Neural cell (in vitro differentiated cells): Measurements from ENCODE around the gene FHIT.

ENCODE experiments used
- CTCF ChIP-seq: fragments of 450-650 bp; IDR thresholded peaks from 2 replicates; pipeline ENCODE4 v1.5.1; 2014; ENCODE audit warnings: antibody characterized with exemption, mild to moderate bottlenecking, moderate library complexity; ENCODE audit not compliant: poor library complexity, severe bottlenecking
- EP300 ChIP-seq: fragments of 450-650 bp; conservative IDR thresholded peaks from 2 replicates; pipeline ENCODE4 v1.6.1; 2014; ENCODE audit warnings: antibody characterized with exemption, mild to moderate bottlenecking, moderate library complexity; ENCODE audit not compliant: poor library complexity, severe bottlenecking
- EZH2 ChIP-seq: fragments of 200-600, 300-800 bp; shearing (Covaris generic), sonication (generic); IDR thresholded peaks from 2 replicates; pipeline ENCODE4 v1.6.1; 2014; ENCODE audit warnings: antibody characterized with exemption, low read length, borderline replicate concordance, mild to moderate bottlenecking; ENCODE audit not compliant: insufficient read depth, poor library complexity, severe bottlenecking
- RAD21 ChIP-seq: fragments of 450-650 bp; conservative IDR thresholded peaks from 2 replicates; pipeline ENCODE4 v1.6.1; 2014; ENCODE audit warnings: antibody characterized with exemption, mild to moderate bottlenecking, moderate library complexity
- SMC3 ChIP-seq: fragments of 450-650 bp; conservative IDR thresholded peaks from 2 replicates; pipeline ENCODE4 v1.6.1; 2014; ENCODE audit warnings: antibody characterized with exemption, mild to moderate bottlenecking, moderate library complexity; ENCODE audit not compliant: poor library complexity
- TAF1 ChIP-seq: IDR thresholded peaks from 2 replicates; pipeline ENCODE4 v1.6.1; 2012; ENCODE audit warnings: low read depth

GRCh38 chr3:59762941-59763340 lies 1488.3 kb downstream of the FHIT start:
- TF ChIP-seq CTCF: no peak
- TF ChIP-seq TAF1: no peak
- TF ChIP-seq RAD21: no peak
- TF ChIP-seq EP300: no peak
- no peak for TF ChIP-seq SMC3
- TF ChIP-seq EZH2: no peak
